A204.1 (cell line): ENCODE measurements around the gene PIK3CG.
"Not testable (repeated sequence)": the region's sequence is repeated elsewhere in the genome, so short reads cannot be mapped to it uniquely, and the experiment has no call there.

Experiments used
- FAIRE-seq: peaks from 2 replicates; lab custom pipeline; 2012; peaks lifted over from hg19 to GRCh38; lab: Jason Lieb, UNC

The PIK3CG gene

DNA sequence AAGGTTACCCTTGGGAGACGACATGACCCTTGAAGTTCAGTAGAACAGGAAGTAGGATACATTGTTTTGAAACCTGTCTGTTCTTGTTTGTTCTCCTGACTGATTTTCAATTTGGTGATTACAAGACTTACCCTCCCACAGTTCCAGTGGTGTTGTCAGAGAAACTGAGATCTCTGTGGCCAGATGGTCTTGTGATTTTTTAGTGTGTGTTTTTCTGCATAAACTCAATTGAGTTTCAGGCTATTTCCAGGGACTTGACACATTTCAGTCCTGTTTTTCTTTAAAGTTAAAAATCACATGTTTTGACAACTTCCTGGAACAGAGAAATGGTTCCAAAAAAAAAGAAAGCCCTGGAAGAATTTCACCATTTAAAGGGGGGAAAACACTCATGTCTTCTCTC is 22.3 kb downstream of the PIK3CG start:
- no peak for FAIRE-seq

DNA sequence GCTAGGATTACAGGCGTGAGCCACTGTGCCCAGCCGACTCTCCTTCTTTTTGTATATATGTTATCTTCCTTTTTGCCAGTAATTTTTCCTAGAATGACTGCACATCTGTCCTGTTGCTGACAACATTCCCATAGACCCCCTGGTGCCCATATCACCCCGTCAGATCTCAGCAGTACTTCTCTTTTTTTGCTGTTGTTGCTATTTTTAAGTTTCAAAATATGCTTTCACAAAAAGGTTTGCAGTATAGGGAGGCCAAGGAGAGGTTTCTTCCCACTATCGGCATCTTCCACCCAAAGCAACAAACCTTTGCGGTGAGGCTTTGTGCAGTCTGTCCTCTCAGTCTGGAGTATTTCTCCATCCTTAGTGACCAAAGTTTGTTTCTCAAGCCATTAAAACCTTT is 23.1 kb downstream of the PIK3CG start:
- FAIRE-seq, result no peak

DNA sequence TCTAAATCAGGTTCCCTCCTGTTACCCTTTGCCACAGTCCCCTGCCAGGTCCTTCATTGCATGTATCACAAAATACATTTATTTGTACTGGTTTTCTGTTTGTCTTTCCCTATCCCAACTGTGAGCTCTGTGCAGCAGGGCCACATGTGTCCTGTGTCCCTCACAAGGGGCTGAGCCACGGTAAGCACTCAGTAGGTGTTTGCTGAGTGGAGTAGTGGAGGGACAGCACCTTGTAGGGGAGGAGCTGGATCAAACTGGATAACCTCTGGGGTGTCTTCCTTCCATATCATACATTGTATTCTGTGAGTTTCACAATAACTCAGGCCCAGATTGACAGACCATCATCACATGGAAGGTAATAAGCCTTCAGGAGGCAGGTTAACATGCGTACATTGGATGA is 25.9 kb downstream of the PIK3CG start:
- no peak for FAIRE-seq

DNA sequence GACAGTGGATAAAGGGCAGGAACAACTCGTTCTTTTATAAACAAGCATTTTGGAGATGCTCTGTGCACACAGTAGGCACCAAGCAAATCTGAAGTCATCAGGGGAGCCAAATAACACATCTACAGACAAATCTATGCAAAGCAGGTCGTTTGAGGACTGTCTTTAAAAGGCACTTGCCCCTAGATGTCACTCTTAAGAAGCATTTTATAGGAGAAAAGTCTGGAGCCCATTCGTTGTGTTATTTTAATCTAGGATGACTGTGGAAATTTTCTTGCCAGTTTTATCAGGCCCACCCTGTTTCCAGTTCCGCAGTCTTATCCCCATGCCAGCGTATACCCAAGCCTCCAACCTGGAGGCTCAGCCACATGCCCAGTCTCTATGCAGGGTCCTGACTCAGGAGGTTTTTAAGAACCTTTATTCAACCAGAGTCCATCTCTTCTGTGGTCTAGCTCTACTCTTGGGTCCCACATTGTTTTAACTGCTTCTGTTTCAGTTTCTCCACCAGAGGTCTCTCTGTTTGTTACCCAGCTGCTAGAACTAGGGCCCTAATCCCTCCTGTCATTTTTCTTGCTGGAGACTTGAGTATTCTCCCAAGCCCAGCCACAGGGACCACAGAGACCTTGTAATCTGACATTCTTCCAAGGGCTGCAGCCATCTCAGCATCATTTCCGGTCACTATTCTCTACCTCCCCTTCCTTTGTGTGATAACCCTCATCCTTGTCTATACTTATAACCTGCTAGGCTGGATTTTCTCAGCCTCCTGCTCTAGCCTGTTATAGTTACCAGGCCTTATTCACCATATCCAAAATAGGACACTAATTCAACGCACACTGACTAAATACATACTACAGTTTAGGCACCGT is 26.7 kb downstream of the PIK3CG start:
- no peak for FAIRE-seq

DNA sequence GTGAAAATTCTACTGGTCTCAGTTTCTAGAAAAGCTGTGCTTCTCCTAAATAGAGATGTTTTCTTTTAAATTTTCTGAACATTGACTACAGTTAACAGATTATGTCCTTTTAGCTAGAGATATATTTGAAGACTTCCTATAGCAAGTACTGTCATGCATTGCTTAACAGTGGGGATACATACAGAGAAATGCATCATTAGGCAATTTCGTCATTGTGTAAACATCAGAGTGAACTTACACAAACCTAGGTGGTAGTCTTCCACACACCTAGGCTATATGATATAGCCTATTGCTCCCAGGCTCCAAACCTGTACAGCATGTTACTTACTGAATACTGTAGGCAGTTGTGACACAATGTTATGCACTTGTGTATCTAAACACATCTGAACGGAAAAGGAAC is 28.5 kb downstream of the PIK3CG start:
- FAIRE-seq, result no peak

GRCh38 chr7:106895246-106895864 is 30.3 kb downstream of the PIK3CG start:
- no peak for FAIRE-seq

- FAIRE-seq, result no peak
These were observed 31.1 kb downstream of the PIK3CG start for GRCh38 chr7:106896231-106896630.

DNA sequence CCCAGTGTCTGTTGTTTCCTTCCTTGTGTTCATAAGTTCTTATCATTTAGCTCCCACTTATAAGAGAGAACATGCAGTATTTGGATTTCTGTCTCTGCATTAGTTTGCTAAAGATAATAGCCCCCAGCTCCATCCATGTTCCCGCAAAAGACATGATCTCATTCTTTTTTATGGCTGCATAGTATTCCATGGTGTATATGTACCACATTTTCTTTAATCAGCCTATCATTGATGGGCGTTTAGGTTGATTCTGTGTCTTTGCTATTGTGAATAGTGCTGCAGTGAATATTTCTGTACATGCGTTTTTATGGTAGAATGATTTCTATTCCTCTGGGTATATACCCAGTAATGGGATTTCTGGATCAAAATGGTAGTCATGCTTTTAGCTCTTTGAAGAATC is 32.5 kb downstream of the PIK3CG start:
- not testable (repeated sequence) for FAIRE-seq

DNA sequence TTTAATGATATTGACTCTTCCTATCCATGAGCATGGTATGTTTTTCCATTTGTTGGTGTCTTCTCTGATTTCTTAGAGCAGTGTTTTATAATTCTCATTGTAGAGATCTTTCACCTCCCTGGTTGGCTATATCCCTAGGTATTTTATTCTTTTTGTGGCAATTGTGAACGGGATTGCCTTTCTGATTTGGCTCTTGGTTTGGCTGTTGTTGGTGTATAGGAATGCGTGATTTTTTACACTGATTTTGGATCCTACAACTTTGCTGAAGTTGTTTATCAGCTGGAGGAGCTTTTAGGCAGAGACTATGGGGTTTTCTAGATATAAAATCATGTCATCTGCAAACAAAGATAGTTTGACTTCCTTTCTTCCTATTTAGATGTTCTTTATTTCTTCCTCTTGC is 33.9 kb downstream of the PIK3CG start:
- FAIRE-seq, result not testable (repeated sequence)

DNA sequence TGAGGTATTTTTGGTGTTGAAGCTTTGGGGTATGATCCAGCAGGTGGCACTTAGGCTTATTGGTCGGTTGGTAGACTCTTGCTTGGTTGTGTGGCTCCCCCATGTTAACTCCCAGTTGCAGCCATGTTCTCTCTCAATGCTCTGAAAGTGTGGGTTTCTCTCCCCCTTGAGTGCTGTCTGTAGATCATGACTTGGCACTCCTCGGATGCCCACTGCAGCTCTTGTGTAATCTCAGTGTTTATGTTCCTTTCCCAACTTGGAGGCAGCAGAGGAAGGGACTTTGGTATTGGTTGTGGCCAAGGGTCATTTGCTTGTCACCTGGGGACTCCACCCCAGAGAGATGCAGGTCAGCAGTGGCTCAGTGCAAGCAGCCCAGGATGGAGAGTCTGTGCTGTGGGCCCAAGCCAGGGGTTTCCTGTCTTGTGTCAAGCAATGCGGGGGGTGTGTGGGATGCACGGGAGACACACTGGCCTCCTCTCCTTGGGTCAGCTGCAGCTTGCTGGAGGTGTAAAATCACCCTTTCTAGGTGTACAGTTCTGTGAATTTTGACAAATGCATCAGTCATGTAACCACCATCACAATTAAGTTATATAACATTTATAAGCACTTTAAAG is 36.9 kb downstream of the PIK3CG start:
- FAIRE-seq, result no peak

DNA sequence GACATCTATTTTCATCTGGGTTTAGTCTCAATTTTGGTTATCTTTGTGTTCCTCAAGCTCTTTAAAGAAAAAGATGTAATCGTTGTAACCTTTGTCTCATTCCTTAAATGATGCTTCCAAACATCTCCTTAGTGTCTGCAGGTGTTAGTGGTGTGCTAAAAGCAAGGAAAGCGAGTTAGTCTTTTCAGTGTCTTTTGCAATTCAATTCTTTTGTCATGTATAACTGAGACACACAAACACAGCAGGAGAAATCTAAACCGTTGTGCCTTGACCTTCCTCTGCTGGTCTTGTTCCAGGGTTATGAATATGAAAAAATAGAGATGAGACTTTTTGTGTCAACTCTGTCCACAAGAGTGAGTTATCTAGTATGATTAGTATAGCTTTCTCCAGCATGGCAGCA is 40.7 kb downstream of the PIK3CG start:
- FAIRE-seq, result no peak

DNA sequence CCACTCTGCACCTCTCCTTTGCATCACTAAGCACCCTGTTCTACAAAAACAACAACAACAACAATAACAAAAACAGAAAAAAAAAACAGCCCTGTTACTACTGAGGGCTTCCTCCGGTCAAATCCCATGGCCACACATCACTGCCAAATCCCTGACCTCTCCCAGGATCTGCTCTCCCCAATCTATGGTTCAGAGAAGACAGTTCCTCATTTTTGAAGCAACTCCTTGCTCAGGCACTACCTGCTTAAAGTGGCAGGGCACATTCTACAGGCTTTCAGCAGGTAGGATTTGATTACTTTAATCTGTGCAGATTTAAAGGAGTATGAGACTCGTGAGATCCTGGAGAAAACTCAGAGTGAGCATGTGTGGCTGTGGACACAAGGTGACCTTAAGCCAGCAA is 46.9 kb downstream of the PIK3CG start:
- no peak for FAIRE-seq

GRCh38 chr7:106914018-106914607 is 49.0 kb downstream of the PIK3CG start:
- FAIRE-seq, result no peak

DNA sequence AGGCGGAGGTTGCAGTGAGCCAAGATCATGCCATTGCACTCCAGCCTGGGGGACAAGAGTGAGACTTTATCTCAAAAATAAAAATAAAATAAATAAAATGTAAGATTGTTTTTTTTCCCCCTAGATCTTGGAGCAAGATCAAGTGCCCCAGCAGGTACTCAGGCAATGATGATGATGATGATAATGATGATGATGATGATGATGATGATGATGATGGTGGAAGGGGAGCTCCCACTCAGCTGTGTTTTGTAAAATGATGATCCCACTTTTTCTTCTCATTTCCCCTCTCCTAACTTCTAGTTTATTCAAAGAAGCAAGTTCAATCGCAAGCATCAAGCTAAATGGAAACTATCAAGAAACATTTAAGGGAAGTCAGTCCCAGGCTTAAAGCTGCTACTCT is 50.3 kb downstream of the PIK3CG start:
- FAIRE-seq, result no peak

- no peak for FAIRE-seq
These were observed 50.8 kb downstream of the PIK3CG start for GRCh38 chr7:106915873-106916272.

GRCh38 chr7:106916679-106917078 is 51.6 kb downstream of the PIK3CG start:
- no peak for FAIRE-seq

DNA sequence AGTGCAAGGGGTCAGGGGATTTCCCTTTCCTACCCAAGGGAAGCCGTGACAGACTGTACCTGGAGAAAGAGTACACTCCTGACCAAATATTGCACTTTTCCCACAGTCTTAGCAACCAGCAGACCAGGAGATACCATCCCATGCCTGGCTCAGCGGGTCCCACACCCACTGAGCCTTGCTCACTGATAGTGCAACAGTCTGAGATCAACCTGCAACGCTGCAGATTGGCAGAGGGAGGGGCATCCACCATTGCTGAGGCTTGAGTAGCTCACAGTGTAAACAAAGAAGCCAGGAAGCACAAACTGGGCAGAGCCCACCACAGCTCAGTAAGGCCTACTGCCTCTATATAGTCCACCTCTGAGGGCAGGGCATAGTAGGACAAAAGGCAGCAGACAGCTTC is 53.9 kb downstream of the PIK3CG start:
- no peak for FAIRE-seq

DNA sequence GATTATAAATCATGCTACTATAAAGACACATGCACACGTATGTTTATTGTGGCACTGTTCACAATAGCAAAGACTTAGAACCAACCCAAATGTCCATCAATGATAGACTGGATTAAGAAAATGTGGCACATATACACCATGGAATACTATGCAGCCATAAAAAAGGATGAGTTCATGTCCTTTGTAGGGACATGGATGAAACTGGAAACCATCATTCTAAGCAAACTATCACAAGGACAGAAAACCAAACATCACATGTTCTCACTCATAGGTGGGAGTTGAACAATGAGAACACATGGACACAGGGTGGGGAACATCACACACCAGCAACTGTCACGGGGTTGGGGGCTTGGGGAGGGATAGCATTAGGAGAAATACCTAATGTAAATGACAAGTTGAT is 59.4 kb downstream of the PIK3CG start:
- FAIRE-seq, result not testable (repeated sequence)

GRCh38 chr7:106926892-106927291 is 61.8 kb downstream of the PIK3CG start:
- FAIRE-seq, result no peak

DNA sequence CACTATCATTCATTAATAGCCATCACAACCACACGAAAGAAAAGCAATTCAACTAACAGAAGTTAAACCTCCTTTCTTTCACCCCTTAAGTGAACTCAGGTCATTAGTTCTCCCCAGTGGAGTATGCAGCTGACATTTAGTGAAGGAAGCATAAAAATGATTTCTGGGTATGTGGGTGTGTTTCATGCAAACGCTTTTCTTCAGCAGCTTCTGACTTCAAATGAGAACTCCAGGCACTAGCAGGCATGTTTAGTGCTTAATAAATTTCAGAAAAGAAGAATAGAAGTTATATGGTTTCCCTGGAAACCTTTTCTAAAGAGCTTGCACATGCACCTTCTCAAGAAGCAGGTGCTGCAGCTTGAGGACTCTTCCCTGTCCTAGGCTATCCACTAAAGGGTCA is 62.5 kb downstream of the PIK3CG start:
- no peak for FAIRE-seq

DNA sequence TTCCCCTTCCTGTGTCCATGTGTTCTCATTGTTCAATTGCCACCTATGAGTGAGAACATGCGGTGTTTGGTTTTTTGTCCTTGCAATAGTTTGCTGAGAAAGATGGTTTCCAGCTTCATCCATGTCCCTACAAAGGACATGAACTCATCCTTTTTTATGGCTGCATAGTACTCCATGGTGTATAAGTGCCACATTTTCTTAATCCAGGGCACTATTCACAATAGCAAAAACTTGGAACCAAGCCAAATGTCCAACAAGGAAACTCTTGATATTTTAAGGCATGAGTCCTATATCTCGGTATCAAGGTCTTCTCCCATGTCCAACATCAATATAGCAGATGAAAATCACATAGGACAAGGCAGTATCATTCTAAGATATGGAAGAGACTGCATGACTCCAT is 64.5 kb downstream of the PIK3CG start:
- FAIRE-seq, result not testable (repeated sequence)

GRCh38 chr7:106936236-106936635 is 71.2 kb downstream of the PIK3CG start:
- no peak for FAIRE-seq

GRCh38 chr7:106938122-106938521 is 73.0 kb downstream of the PIK3CG start:
- FAIRE-seq, result not testable (repeated sequence)
